ELR (cell line): ENCODE measurements around the gene RDH5.

Experiments
- DNase-seq: peaks from one replicate; pipeline ENCODE4 v3.0.0-alpha.2; 2015; ENCODE audit warnings: low read depth

Gene RDH5

GRCh38 chr12:55712700-55713415 is 7.3 kb upstream of the RDH5 start:
- DNase-seq: no peak

- peak; percentile 94 for DNase-seq
These were observed 6.5 kb upstream of the RDH5 start for GRCh38 chr12:55713721-55714120.

GRCh38 chr12:55715169-55715764 is 4.9 kb upstream of the RDH5 start:
- no peak for DNase-seq

- peak; percentile 93 for DNase-seq
These were observed 4.2 kb upstream of the RDH5 start, which contains the start of gene BLOC1S1 for GRCh38 chr12:55715833-55716581. TSS of gene BLOC1S1 (plus strand) at chr12:55716046. CDS start at chr12:55716052, 6 bp downstream.

GRCh38 chr12:55716582-55716957 is 3.6 kb upstream of the RDH5 start:
- DNase-seq: no peak

- DNase-seq: peak; percentile 94
These were observed 2.9 kb upstream of the RDH5 start for GRCh38 chr12:55717011-55718007.

GRCh38 chr12:55718015-55718414 is 2.2 kb upstream of the RDH5 start:
- peak; percentile 16 for DNase-seq

- no peak for DNase-seq
These were observed 1.4 kb upstream of the RDH5 start for GRCh38 chr12:55718624-55719275.

GRCh38 chr12:55719371-55719770 is 822 bp upstream of the RDH5 start:
- no peak for DNase-seq

GRCh38 chr12:55720894-55721444 is 776 bp downstream of the RDH5 start:
- peak; percentile 97 for DNase-seq

- DNase-seq: no peak
These were observed 1.5 kb downstream of the RDH5 start for GRCh38 chr12:55721601-55722213.

- no peak for DNase-seq
These were observed 2.8 kb downstream of the RDH5 start for GRCh38 chr12:55722948-55723347.

GRCh38 chr12:55723516-55724225 is 3.5 kb downstream of the RDH5 start:
- no peak for DNase-seq

GRCh38 chr12:55724226-55724939 is 4.2 kb downstream of the RDH5 start:
- peak; percentile 76 for DNase-seq

GRCh38 chr12:55724940-55725309 is 4.7 kb downstream of the RDH5 start:
- no peak for DNase-seq

GRCh38 chr12:55725556-55725955 is 5.4 kb downstream of the RDH5 start:
- DNase-seq: no peak

- DNase-seq: no peak
These were observed 6.8 kb downstream of the RDH5 start for GRCh38 chr12:55726971-55727370.

GRCh38 chr12:55727643-55728185 is 7.5 kb downstream of the RDH5 start:
- DNase-seq: peak; percentile 74
